ENCODE measurements around the gene ZAR1L.

The ZAR1L gene

DNA sequence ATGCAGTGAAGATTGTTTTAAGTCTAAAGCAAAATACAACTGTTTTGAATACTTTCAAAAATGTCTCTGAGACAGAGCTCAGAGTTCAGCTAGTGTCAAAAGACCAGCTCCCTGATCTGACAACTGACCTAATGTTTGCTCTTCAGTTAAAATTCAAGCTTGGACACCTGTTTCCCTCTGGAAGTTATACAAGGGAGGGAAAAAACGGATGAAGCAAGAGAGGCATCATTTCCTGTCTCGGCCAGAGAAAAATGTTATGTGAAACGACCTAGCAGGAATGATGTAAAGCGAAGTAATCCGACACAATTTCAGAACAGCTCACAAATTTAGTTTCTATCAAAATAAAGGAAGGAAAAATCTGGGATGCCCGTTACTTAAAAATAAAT, 59.4 kb downstream of the ZAR1L start:
- no peak for DNase-seq (ENCODE audit: low read depth)

DNA sequence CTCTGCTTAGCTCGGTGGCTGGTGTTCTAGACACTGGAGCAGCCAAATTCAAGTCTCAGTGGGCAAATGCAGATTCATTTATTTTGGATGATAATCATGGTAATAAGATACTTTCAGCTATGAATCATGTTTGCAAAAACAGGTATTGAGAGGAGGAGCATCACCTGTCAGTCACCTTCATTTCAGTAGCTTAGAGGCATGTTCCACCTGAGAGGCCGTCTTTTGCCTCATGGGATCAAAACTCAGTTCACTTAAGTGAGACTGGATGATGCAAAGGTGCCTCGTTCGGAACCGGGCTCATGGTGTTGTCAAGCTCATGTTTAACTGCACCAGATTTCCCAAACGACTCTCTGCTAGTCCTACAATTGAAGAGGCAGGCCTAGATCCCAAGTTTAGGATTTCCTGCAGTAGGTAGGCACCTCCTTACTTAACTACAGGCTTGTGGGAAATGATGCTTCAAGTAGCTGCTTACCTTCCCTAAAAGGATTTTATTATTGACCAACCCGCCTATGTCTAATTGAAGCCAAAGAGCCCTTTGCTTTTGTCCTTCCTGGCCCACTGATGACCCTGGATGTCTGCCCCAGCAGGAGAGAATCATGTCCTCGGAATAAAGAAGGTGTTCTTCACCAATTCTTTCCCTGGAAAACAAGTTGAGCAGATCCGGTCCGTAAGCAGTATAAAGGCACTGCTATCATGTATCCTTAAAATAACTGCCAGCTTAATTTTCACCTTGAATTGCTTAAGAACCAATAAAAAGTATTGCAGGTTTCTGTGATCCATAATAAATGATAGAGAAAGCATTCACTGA, 60.0 kb downstream of the ZAR1L start:
- no peak for DNase-seq (ENCODE audit: low read depth)

GRCh38 chr13:32254416-32254815, 60.7 kb downstream of the ZAR1L start:
- no peak for DNase-seq (ENCODE audit: low read depth)

GRCh38 chr13:32253911-32254399, 61.2 kb downstream of the ZAR1L start:
- no peak for DNase-seq (ENCODE audit: low read depth)

Measured in stimulated activated CD8-positive, alpha-beta memory T cell treated with anti-CD3 and anti-CD28 coated beads, Interleukin-7, amount 100 ng/mL, for 24 hours (primary cell).